ENCODE data around the gene SLC25A48. TPM values are rescaled to one million over a fixed set of nuclear protein-coding genes. Genes with fewer than 3 reads are reported as not detected.

SLC25A48 gene
- total and polyA plus RNA-seq, 2 of the 4 experiments (the other 2 are of a cell fraction), result not detected

- CTCF ChIA-PET, result no interaction called here
- Histone ChIP-seq H3K9me3 (ENCODE audit: control insufficient read depth, insufficient read depth, low read length) (no peaks in the 10 kb centered on the region), H2BK15ac (ENCODE audit: low read depth, low read length) (no peak overlapping the region), H3K4me3 (ENCODE audit: insufficient read depth, low read depth, low read length) (no peak overlapping the region), H3K14ac (replicated peaks; ENCODE audit: low read depth, low read length) (no peak overlapping the region), H3K4me1 (ENCODE audit: control insufficient read depth, insufficient read depth, low read length) (no peaks in the 10 kb centered on the region), H4K8ac (ENCODE audit: low read depth in 2 of 2, low read length in 2 of 2) (no peak overlapping the region), H3K27me3 (ENCODE audit: control insufficient read depth, insufficient read depth, low read length) (peaks cover 3% of the 10 kb centered on the region; the same call in 1 of the 2 replicates), H3K56ac (ENCODE audit: extremely low read depth, insufficient read depth, low read length) (no peak overlapping the region), H2BK120ac (ENCODE audit: low read depth, low read length) (no peak overlapping the region), H2BK20ac (ENCODE audit: low read depth, low read length) (no peak overlapping the region), H4K91ac (ENCODE audit: insufficient read depth, low read depth, low read length) (no peak overlapping the region), H2AK9ac (replicated peaks; ENCODE audit: low read depth, low read length, poor library complexity) (no peak overlapping the region), H3K4me2 (ENCODE audit: low read depth, low read length) (no peak overlapping the region), H2AFZ (replicated peaks; ENCODE audit: low read length, poor library complexity) (no peak overlapping the region), H4K20me1 (ENCODE audit: insufficient read depth, low read length) (no peaks in the 10 kb centered on the region), H2AK5ac (ENCODE audit: low read depth, low read length) (no peak overlapping the region), H3K23ac (ENCODE audit: low read depth, low read length) (no peak overlapping the region), H2BK5ac (ENCODE audit: low read depth, low read length, poor library complexity, severe bottlenecking) (no peak overlapping the region), H4K5ac (ENCODE audit: low read depth, low read length) (no peak overlapping the region), H3K18ac (ENCODE audit: low read depth, low read length) (no peak overlapping the region), H3K27ac (ENCODE audit: insufficient read depth, low read length) (no peak overlapping the region), H3K36me3 (ENCODE audit: control insufficient read depth, insufficient read depth, low read length) (no peaks in the 10 kb centered on the region), H3K9me1 (ENCODE audit: insufficient read depth, low read length) (no peaks in the 10 kb centered on the region), H3K4ac (ENCODE audit: low read depth, low read length) (no peak overlapping the region), H3K9ac (ENCODE audit: low read depth, low read length) (no peak overlapping the region), H3K79me1 (ENCODE audit: low read depth in 1 of 2, low read length in 2 of 2) (no peaks in the 10 kb centered on the region)
- POLR2A ChIA-PET (ENCODE audit: unreplicated experiment), result no interaction called here
- no peak for TF ChIP-seq POLR2A (IDR thresholded peaks at IDR 0.05; ENCODE audit: low read depth, low read length)
- TF ChIP-seq USF2 (IDR thresholded peaks at IDR 0.05; ENCODE audit: low read depth, low read length), result no peak
- TF ChIP-seq CEBPB (IDR thresholded peaks at IDR 0.05; ENCODE audit: low read depth, low read length), result no peak
- no peak for TF ChIP-seq SMC3 (IDR thresholded peaks at IDR 0.05; ENCODE audit: low read depth, low read length)
- TF ChIP-seq RFX5 (IDR thresholded peaks at IDR 0.05; ENCODE audit: low read depth, low read length), result no peak
- no peak for TF ChIP-seq MAFK (IDR thresholded peaks at IDR 0.05; ENCODE audit: low read depth, low read length)
- no peak for TF ChIP-seq RCOR1 (IDR thresholded peaks at IDR 0.05; ENCODE audit: insufficient replicate concordance, low read length)
- TF ChIP-seq RAD21 (IDR thresholded peaks at IDR 0.05; ENCODE audit: low read length), result no peak
- no peak for TF ChIP-seq MXI1 (IDR thresholded peaks at IDR 0.05; ENCODE audit: borderline replicate concordance, low read depth, low read length)
- TF ChIP-seq BHLHE40 (IDR thresholded peaks at IDR 0.05; ENCODE audit: low read depth, low read length), result no peak
- TF ChIP-seq CHD1 (IDR thresholded peaks at IDR 0.05; ENCODE audit: low read depth, low read length), result no peak
- no peak for TF ChIP-seq NFE2L2 (IDR thresholded peaks at IDR 0.05; ENCODE audit: low read depth, low read length)
- TF ChIP-seq ELK1 (IDR thresholded peaks at IDR 0.05; ENCODE audit: borderline replicate concordance, low read depth, low read length), result no peak
- no peak for TF ChIP-seq CTCF (conservative IDR thresholded peaks at IDR 0.05; ENCODE audit: low read depth, low read length)
- no peak for TF ChIP-seq FOS (IDR thresholded peaks at IDR 0.05; ENCODE audit: low read depth, low read length)
- no peak for TF ChIP-seq MAZ (IDR thresholded peaks at IDR 0.05; ENCODE audit: borderline replicate concordance, low read depth, low read length)
- BruUV-seq (replicated peaks), result no TSS peak
- no CpG with 5 or more reads among the region's 4 CpGs for whole genome bisulfite sequencing, 2 experiments (ENCODE audit: extremely low coverage in 2 of 2, insufficient read length in 1 of 2)
- intact Hi-C loops (cut with micrococcal nuclease), result no loop called here
- no peak for ATAC-seq (ENCODE audit: low read depth)
- in situ Hi-C loops (cut with MboI; ENCODE audit: low sequenced_read_pairs), result no loop called here
- dilution Hi-C loops (cut with HindIII; ENCODE audit: low sequenced_read_pairs, unreplicated experiment), result no loop called here
- no peak for DNase-seq
Measured at GRCh38 chr5:135811007-135811406, 23.5 kb upstream of the SLC25A48 start.
